ENCODE results near the gene EP300.

The EP300 gene

GRCh38 chr22:41215926-41216325 is 123.5 kb downstream of the EP300 start:
- no peak for DNase-seq

DNA sequence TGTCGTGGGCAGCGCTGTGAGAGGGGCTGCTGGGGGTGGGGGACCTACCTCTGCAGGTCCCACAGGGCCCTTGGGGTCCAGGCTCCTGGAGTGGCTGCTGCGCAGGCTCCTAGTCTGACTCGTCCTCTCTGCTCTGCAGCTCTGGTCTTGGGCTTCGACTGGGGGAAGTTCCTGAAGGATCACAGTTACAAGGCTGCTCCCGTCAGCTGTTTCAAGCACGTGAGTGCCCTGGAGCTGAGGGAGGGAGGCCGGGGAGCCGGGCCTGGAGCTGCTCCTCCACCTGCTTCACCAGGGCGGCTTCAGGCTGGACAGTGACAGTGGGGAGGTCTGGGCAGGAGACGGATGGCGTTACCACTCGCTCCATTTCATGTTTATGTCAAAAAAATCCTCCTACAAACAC is 124.6 kb downstream of the EP300 start:
- DNase-seq, result no peak

GRCh38 chr22:41217553-41218157 is 125.3 kb downstream of the EP300 start:
- peak; percentile 43 for DNase-seq

- no peak for DNase-seq
Observed at GRCh38 chr22:41222846-41223507, 130.6 kb downstream of the EP300 start.

- DNase-seq, result no peak
Observed at GRCh38 chr22:41223535-41223934, 131.1 kb downstream of the EP300 start.

GRCh38 chr22:41226723-41227655 is 134.6 kb downstream of the EP300 start:
- DNase-seq, result no peak

DNA sequence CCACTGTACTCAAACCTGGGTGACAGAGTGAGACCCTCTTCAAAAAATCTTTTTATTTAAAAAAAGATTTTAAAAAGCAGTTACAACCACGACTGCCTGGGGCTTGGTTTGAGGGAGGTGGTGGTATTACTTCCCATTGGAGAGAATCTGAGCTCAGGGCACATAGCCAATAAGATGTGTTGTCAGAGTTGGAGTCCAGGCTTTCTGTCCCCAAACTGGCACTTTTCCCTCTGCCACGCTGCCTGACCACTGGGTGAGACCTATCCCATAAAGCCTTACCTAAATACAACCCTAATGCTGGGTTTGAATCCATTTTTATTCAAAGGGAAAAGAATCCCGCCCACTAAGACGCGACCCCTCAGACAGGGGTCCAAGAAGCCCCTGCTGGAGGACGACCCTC is 136.8 kb downstream of the EP300 start:
- DNase-seq, result no peak
